ENCODE results near the gene NEMP2. TPM values are rescaled to one million over a fixed set of nuclear protein-coding genes. Genes with fewer than 3 reads are reported as not detected.
"Not testable (repeated sequence)": the region's sequence is repeated elsewhere in the genome, so short reads cannot be mapped to it uniquely, and the experiment has no call there.

NEMP2 gene
- total RNA-seq, 2 donors from 2014 or later, result 5.0 to 6.8 TPM

DNA sequence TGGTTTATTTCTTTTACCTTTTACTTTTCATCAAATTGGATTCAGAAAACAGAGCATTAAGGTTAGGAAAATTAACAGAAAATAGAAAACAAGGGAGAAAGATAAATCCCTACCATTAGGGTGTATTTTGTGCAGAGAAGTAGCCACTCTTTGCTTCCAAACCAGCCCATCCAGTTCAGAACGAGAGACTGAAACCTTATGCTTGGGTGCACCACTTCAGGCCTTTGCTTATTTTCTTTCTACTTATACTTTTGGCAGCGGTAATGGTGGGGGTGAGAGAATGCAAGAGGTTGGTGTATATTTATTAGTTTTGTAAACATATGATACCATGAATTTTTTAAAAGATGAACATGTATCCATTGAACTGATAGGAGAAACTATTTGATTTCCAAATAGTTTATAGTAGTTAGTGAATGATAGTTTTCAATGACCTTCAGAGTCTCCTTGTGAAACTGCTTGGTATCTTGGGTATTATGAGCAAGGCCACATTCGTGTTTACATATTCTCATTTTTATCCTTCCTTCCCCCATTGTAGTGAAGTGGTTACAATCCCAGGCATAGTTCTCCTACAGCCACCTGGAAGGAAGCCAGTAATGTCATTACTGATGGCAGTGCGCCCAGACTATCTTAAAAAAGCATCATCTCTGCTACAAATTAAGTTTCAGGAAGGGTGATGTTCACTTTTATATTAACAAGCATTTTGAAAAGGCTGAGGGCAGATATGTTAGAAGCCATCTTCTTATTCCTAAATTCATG is 65.5 kb downstream of the NEMP2 start:
- intact Hi-C loops (cut with DNase I), result loop anchor here in 1 of 2 donors (5.0 kb wide), 1 partner anchor 1037 kb away; no protein-coding TSS in a partner anchor
- peak; percentile 84 for DNase-seq (ENCODE audit: low spot score)

DNA sequence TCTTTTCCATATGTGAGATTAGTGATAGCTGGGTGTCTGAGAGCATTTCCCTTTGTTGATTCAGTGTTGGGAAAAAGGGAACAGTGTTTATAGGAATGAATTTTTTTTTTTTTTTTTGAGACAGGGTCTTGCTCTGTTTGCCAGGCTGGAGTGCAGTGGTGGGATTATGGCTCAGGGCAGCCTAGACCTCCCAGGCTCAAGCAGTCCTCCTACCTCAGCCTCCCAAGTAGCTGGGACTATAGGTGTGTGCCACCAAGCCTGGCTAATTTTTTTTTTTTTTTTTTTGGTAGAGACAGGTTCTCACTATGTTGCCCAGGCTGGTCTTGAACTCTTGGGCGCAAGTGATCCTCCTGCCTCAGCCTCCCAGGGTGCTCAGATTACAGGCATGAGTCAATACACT is 66.2 kb downstream of the NEMP2 start:
- intact Hi-C loops (cut with DNase I), result loop anchor here in 1 of 2 donors (5.0 kb wide), 1 partner anchor 1036 kb away; no protein-coding TSS in a partner anchor
- DNase-seq (ENCODE audit: low spot score), result not testable (repeated sequence)

DNA sequence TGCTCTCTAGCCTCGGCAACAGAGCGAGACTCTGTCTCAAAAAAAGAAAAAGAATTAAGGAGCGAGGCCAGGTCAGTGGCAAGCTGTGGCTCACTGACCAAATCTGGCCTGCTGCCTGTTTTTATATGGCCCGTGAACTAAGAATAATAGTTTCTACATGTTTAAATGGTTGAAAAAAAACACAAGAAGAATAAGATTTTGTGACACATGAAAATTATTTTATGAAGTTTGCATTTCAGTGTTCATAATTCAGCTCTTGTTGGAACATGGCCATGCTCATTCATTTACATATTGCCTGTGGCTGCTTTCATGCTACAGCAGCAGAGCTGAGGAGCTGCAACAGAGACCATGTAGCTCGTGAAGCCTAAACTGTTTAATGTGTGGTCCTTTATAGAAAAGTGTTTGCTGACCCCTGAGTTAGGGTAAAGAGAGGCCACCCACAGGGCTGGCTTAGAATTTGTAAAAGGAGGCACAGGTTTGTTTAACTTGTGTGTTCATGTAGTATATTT is 66.9 kb downstream of the NEMP2 start:
- no peak for DNase-seq (ENCODE audit: low spot score)
- intact Hi-C loops (cut with DNase I), result loop anchor here in 1 of 2 donors (5.0 kb wide), 1 partner anchor 1035 kb away; no protein-coding TSS in a partner anchor

DNA sequence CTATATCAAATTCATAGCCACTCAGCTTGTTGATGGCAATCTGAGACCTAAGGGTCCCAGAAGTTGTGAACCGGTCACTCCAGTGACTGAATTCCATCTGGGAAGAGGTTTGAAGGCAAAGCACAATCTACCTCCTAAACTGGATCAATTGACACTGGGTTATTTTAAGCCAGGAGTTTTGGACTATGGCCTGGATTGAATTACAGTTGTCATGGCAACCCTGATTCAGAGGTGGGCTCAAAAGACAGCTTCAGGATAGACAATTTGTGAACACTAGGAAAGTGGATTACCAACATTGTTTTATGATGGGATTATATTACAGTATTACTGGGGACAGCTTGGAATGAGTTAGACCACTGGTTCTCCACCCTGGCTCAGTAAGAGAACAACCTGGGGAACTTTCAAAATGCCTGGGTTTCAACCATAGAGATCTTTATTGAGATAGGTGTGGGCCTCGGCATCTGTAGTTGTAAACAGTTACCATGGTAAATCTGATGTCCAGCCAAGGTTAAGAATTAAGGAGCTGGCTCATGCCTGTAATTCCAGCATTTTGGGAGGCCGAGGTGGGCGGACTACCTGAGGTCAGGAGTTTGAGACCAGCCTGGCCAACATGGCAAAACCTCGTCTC is 67.6 kb downstream of the NEMP2 start:
- no peak for DNase-seq (ENCODE audit: low spot score)
- intact Hi-C loops (cut with DNase I), result loop anchor here in 1 of 2 donors (5.0 kb wide), 1 partner anchor 1035 kb away; no protein-coding TSS in a partner anchor

DNA sequence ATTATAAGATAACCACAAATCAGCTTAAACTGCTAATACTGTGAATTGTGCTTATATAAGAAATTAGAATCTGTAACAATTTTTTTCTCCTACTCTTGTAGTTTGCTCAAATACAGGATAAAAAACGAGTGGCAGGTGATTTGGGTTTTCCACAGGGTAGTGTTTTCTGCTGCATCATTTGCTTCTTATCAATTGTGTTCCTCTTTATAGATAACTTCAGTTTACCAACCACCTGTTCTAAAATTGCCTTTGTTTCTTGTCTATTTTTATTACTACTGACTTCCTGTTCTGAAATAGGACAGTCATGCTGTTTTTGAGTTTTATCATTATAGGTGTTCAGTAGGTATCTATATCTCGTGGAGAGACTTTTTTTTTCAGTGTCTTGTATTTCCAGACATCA is 69.5 kb downstream of the NEMP2 start:
- DNase-seq (ENCODE audit: low spot score), result no peak
- intact Hi-C loops (cut with DNase I), result loop anchor here in 1 of 2 donors (5.0 kb wide), 1 partner anchor 1033 kb away; no protein-coding TSS in a partner anchor

DNA sequence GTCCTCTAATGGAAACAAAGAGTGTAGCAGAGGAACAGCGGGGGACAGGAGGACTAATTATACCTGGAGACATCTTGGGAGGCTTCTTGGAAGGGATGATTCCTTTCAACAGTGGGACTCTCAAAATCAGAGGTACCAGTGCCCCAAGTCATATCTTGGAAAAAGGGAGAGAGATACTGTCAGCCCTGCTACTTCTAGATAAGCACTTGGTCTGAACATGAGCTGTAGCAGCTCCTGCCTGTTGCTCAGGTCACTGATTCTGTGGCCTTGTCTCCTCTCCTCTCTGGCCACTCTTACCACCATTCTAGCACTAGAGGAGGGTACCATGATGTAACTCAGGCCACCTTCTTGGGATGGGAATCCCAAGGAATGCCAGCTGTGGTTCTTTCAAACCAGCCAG is 71.9 kb downstream of the NEMP2 start:
- intact Hi-C loops (cut with DNase I), result no loop called here
- DNase-seq (ENCODE audit: low spot score), result no peak

DNA sequence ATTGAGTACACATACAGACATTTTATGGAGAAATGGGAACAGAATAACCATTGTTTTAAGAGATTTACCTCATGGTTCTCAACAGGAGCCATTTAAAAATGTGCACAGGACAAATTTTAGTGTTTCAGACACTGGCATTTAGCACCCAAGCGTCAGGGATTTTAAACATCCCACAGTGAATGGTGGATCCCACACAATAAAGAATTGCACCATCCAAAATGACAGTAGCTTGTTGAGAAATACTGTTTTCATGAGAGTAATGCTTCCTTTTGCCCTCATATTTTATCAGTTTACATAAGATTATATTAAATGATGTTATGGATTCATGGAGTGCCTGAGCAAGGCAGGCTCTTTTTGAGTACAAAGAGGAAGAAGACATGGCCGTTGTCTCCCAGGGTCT is 72.3 kb downstream of the NEMP2 start:
- DNase-seq (ENCODE audit: low spot score), result no peak
- intact Hi-C loops (cut with DNase I), result no loop called here

DNA sequence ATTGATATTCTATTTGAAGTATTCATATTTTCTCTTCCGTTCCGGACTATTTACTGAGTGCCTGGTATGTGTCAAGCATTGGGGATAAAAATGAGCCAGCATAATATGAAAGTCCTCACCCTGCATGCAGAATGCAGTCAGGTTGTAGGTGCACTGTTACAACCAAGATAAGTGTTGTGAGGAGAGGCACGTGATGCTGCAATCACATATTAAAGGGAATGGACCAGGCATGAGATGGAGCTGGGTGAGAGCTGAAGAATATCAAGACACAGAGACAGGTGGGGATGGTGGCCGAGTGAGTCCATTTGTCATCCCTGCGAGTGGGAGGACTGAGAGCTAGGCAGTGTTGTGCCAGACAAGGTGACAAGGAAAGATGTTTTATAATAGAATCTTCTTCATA is 74.0 kb downstream of the NEMP2 start:
- intact Hi-C loops (cut with DNase I), result no loop called here
- DNase-seq (ENCODE audit: low spot score), result no peak

DNA sequence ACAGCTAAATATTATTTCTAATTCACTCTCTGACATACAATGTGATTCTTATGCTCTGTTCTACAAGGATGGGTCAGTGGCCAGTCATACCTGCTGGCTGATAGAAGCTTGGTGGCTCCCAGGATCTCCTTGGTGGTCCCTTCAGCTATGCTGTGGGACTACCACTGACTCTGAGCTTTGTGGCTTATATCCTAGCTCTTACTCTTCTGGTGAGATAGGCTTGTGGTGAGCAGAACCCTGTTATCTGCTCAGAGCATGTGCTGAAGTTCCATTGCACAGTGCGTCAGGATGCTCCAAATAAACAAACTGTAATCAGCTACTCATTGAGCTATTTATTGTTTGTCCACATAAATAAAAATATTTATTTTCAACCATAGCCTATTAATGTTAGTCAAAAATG is 74.6 kb downstream of the NEMP2 start:
- DNase-seq (ENCODE audit: low spot score), result no peak
- intact Hi-C loops (cut with DNase I), result loop anchor here in 1 of 2 donors (5.0 kb wide), 1 partner anchor 837 kb away; no protein-coding TSS in a partner anchor

DNA sequence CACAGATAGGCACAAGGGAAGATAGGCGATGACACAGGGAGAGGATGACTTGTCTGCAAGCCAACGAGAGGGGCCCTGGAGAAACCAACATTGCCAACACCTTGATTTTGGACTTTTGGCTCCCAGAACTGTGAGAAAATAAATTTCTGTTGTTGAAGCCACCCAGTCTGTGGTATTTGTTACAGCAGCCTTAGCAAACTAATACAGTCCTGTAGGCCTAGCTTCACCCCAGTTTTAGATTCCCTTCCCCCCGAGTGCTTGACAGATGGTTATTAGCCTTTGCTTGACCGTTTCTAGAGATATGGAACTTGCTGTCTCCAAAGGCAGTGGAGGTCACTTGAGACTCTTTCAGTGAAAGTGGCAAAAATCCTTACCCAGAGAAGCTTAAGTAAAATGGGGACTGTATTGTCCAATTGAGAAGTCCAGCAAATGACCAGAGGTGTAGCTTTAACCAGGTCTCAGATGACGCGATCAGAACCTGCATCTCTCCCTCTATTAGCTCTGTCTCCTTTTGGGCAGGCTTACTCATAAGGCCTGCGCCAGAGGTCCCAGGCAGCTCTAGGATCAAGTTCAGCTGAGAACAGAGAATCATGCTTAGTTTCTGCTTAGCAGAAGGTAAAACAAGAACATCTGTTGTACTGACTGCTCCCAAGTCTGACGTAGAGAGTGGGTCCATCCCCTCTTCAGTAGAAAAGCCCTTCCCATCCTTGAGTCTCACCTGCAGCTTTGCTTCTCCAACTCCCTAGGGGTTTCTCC is 76.0 kb downstream of the NEMP2 start:
- DNase-seq (ENCODE audit: low spot score), result no peak
- intact Hi-C loops (cut with DNase I), result loop anchor here in 1 of 2 donors (5.0 kb wide), 1 partner anchor 839 kb away; no protein-coding TSS in a partner anchor

DNA sequence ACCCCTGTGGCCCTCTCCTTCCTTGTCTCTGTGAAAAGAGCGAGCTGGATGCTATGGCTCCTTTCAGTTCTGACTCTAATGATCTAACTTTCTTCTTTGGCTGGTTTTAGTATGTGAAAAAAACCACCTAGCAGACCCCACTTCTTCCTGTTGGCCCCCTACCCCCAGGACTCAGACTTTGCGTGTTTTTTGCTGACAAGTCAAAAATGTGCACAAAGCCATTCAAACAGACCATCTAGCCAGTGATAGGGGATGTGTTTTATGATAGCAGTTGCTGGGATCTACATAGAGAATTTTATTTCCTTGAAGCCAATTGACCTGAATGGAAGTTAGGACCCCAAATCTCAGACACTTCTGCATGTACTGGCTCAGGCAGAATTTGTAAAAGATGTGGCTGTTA is 77.3 kb downstream of the NEMP2 start:
- no peak for DNase-seq (ENCODE audit: low spot score)
- intact Hi-C loops (cut with DNase I), result loop anchor here in 1 of 2 donors (5.0 kb wide), 1 partner anchor 840 kb away; no protein-coding TSS in a partner anchor

DNA sequence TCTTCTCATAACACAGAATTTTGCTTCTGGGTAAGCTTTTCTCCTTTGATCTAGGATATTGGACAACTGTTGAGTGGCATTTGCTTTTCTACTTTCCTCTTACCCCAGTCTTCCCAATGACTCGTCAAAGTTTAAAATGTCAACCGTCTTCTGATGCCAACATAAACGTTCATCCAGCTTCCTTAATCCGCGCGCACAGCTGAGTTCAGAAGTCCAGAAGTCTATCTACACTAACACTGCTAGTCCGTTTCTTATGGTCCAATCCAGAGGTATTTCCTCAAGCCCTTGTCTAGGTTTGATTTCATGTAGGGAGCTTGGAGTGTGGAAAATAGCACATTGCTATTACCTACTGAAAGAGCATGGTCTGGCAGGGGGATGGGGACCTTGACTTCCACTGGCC is 77.7 kb downstream of the NEMP2 start:
- no peak for DNase-seq (ENCODE audit: low spot score)
- intact Hi-C loops (cut with DNase I), result loop anchor here in 1 of 2 donors (5.0 kb wide), 1 partner anchor 840 kb away; no protein-coding TSS in a partner anchor

DNA sequence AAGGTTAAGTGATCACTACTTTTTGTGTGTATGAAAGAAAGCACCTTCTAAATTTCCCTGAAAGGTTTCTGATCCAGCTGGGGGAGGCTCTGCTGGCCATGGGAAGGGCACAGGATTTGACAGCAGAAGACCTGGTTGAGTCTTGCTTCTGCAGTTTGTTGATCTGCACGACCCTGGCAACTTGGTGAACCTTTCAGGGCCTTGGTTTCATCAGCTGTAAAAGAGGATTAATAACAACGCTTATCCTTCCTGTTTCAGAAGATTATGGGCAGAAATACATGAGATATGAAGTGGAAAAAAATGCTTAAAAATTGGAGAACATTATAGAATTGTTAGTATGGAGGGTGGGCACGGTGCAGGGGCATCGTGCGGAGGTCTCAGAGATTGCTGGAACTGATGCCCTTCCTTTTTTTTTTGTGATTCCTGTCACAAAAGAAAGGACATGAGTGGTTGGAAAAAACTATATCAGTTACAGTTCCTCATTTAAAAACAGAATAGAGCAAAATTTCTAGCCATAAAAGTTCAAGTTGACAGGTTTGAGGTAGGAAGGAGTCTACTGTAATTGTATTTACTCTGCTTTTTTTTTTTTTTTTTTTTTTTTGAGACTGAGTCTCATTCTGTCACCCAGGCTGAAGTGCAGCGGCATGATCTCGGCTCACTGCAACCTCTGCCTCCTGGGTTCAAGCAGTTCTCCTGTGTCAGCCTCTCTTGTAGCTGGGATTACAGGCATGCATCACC is 79.0 kb downstream of the NEMP2 start:
- DNase-seq (ENCODE audit: low spot score), result no peak
- intact Hi-C loops (cut with DNase I), result loop anchor here in 1 of 2 donors (5.0 kb wide), 1 partner anchor 842 kb away; no protein-coding TSS in a partner anchor

DNA sequence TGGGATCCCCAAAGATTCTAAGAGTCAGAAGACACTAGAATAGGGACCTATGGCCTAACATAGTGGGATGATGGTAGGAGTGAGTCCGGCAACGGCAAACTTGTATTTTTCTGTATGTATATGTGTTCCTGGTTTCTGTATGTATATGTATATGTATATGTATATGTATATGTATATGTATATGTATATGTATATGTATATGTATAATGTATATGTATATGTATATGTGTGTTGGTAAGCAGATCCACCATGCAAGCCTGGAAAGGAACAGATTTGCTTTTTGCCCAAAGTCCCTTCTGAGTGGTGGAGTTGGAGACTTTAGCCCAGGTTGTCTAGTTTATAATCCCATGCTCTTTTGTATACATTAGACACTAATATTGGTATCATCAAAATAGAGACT is 79.7 kb downstream of the NEMP2 start:
- no peak for DNase-seq (ENCODE audit: low spot score)
- intact Hi-C loops (cut with DNase I), result loop anchor here in 1 of 2 donors (5.0 kb wide), 1 partner anchor 843 kb away; no protein-coding TSS in a partner anchor

Other genes starting within 250 kb of the NEMP2 start
- 10 to 100 TPM; 20.1 to 28.5 TPM for gene HIBCH, start 214.9 kb downstream of the NEMP2 start, total RNA-seq
- gene INPP1, start 191.1 kb downstream of the NEMP2 start, total RNA-seq, result 10 to 100 TPM; 20.1 to 23.4 TPM
- 10 to 100 TPM; 13.5 to 20.8 TPM for gene MFSD6, start 126.4 kb downstream of the NEMP2 start, total RNA-seq
- gene NAB1, start 114.4 kb upstream of the NEMP2 start, total RNA-seq, result 10 to 100 TPM; 40.9 to 41.7 TPM